HEK293 (cell line): Measurements from ENCODE around the gene CEBPG.

Source experiments
- CTCF ChIA-PET: fragments of 350-600 bp; formaldehyde crosslinking; extraction: SDS; loops from one replicate; lab custom pipeline; 2021; ENCODE audit warnings: antibody characterized with exemption; lab: Yijun Ruan, JAX
- POLR2A ChIA-PET: fragments of 300-600 bp; formaldehyde crosslinking; extraction: SDS; loops from one replicate; lab custom pipeline; 2020; ENCODE audit warnings: antibody characterized with exemption, inconsistent platforms; lab: Yijun Ruan, JAX
- H3K27ac ChIP-seq: fragments of 200-500 bp; sonication (Bioruptor generic); 2 replicates; pipeline ENCODE4 v1.5.1; 2014; ENCODE audit warnings: low read depth, low read length, control low read depth, inconsistent platforms; ENCODE audit errors: extremely low read depth
- H3K36me3 ChIP-seq, 2 experiments: fragments of 200-500 bp in 1 of 2; sonication (Bioruptor generic) in 1 of 2; 1 replicate in 1 of 2; 2 replicates in 1 of 2; pipeline ENCODE4 v1.5.1; 2014 to 2017; ENCODE audit warnings: inconsistent platforms in 2 of 2, low read length in 2 of 2; ENCODE audit not compliant: control insufficient read depth in 2 of 2, insufficient read depth in 1 of 2
- H3K4me1 ChIP-seq: fragments of 200-500 bp; sonication (Bioruptor generic); 2 replicates; pipeline ENCODE4 v1.5.1; 2014; ENCODE audit warnings: mild to moderate bottlenecking, low read length, inconsistent platforms; ENCODE audit not compliant: control insufficient read depth, insufficient read depth
- H3K4me3 ChIP-seq: 2 replicates; pipeline ENCODE4 v1.5.1; 2011; ENCODE audit warnings: low read depth, mild to moderate bottlenecking, control low read depth, low read length, moderate library complexity
- H3K9me3 ChIP-seq: fragments of 200-500 bp; sonication (Bioruptor generic); 2 replicates; pipeline ENCODE4 v1.5.1; 2014; ENCODE audit warnings: low read depth, low read length, inconsistent platforms; ENCODE audit not compliant: control insufficient read depth, insufficient read depth
- FEZF1 ChIP-seq: fragments of 450-650 bp; formaldehyde crosslinking; IDR thresholded peaks from 2 replicates; pipeline ENCODE4 v1.5.1; 2016; ENCODE audit warnings: missing biosample characterization, missing genetic modification characterization
- GLI4 ChIP-seq: fragments of 450-650 bp; formaldehyde crosslinking; IDR thresholded peaks from 2 replicates; pipeline ENCODE4 v1.5.1; 2016; ENCODE audit warnings: missing biosample characterization, missing genetic modification characterization
- IKZF3 ChIP-seq: fragments of 450-650 bp; IDR thresholded peaks from 2 replicates; pipeline ENCODE4 v1.5.0; 2018; ENCODE audit warnings: missing biosample characterization, mild to moderate bottlenecking, missing genetic modification characterization, moderate library complexity
- KLF7 ChIP-seq: fragments of 450-650 bp; formaldehyde crosslinking; IDR thresholded peaks from 2 replicates; pipeline ENCODE4 v1.5.1; 2016; ENCODE audit warnings: missing biosample characterization, missing genetic modification characterization, borderline replicate concordance
- KLF8 ChIP-seq: fragments of 450-650 bp; formaldehyde crosslinking; IDR thresholded peaks from 2 replicates; pipeline ENCODE4 v1.5.1; 2016; ENCODE audit warnings: missing biosample characterization, missing genetic modification characterization
- MEIS1 ChIP-seq: sonication (generic); formaldehyde crosslinking; IDR thresholded peaks from 2 replicates; pipeline ENCODE4 v1.8.1; 2022; ENCODE audit warnings: missing genetic modification reagents, mild to moderate bottlenecking, borderline replicate concordance
- SCRT2 ChIP-seq: fragments of 450-650 bp; formaldehyde crosslinking; IDR thresholded peaks from 2 replicates; pipeline ENCODE4 v1.5.1; 2016; ENCODE audit warnings: missing biosample characterization, missing genetic modification characterization
- SP3 ChIP-seq: fragments of 450-650 bp; formaldehyde crosslinking; IDR thresholded peaks from 2 replicates; pipeline ENCODE4 v1.5.1; 2016; ENCODE audit warnings: missing biosample characterization, missing genetic modification characterization
- WT1 ChIP-seq: fragments of 450-650 bp; formaldehyde crosslinking; IDR thresholded peaks from 2 replicates; pipeline ENCODE4 v1.5.1; 2016; ENCODE audit warnings: missing biosample characterization, missing genetic modification characterization
- YY2 ChIP-seq: fragments of 450-650 bp; formaldehyde crosslinking; IDR thresholded peaks from 2 replicates; pipeline ENCODE4 v1.5.1; 2016; ENCODE audit warnings: missing biosample characterization, missing genetic modification characterization
- ZBTB49 ChIP-seq: fragments of 450-650 bp; formaldehyde crosslinking; IDR thresholded peaks from 2 replicates; pipeline ENCODE4 v1.5.1; 2016; ENCODE audit warnings: missing biosample characterization, missing genetic modification characterization, low read depth
- ZEB2 ChIP-seq: fragments of 450-650 bp; formaldehyde crosslinking; IDR thresholded peaks from 2 replicates; pipeline ENCODE4 v1.5.1; 2016; ENCODE audit warnings: missing biosample characterization, missing genetic modification characterization
- ZNF133 ChIP-seq: fragments of 450-650 bp; formaldehyde crosslinking; IDR thresholded peaks from 2 replicates; pipeline ENCODE4 v1.5.1; 2016; ENCODE audit warnings: missing biosample characterization, missing genetic modification characterization
- ZNF155 ChIP-seq: fragments of 450-650 bp; formaldehyde crosslinking; IDR thresholded peaks from 2 replicates; pipeline ENCODE4 v1.5.1; 2016; ENCODE audit warnings: missing biosample characterization, missing genetic modification characterization
- ZNF184 ChIP-seq: fragments of 450-650 bp; IDR thresholded peaks from 2 replicates; pipeline ENCODE4 v1.5.1; 2018; ENCODE audit warnings: missing biosample characterization, mild to moderate bottlenecking, missing genetic modification characterization
- ZNF19 ChIP-seq: fragments of 450-650 bp; formaldehyde crosslinking; IDR thresholded peaks from 2 replicates; pipeline ENCODE4; 2016; ENCODE audit warnings: missing biosample characterization, missing genetic modification characterization, low read depth
- ZNF239 ChIP-seq: fragments of 450-650 bp; formaldehyde crosslinking; IDR thresholded peaks from 2 replicates; pipeline ENCODE4 v1.5.1; 2016; ENCODE audit warnings: missing biosample characterization, missing genetic modification characterization
- ZNF24 ChIP-seq: fragments of 450-650 bp; formaldehyde crosslinking; IDR thresholded peaks from 2 replicates; pipeline ENCODE4 v1.5.1; 2016; ENCODE audit warnings: missing biosample characterization, missing genetic modification characterization
- ZNF350 ChIP-seq: fragments of 450-650 bp; formaldehyde crosslinking; IDR thresholded peaks from 2 replicates; pipeline ENCODE4 v1.5.0; 2017; ENCODE audit warnings: missing biosample characterization, mild to moderate bottlenecking, missing genetic modification characterization
- ZNF366 ChIP-seq: fragments of 450-650 bp; formaldehyde crosslinking; conservative IDR thresholded peaks from 2 replicates; pipeline ENCODE4 v1.5.1; 2016; ENCODE audit warnings: missing biosample characterization, missing genetic modification characterization
- ZNF514 ChIP-seq: fragments of 450-650 bp; formaldehyde crosslinking; IDR thresholded peaks from 2 replicates; pipeline ENCODE4 v1.5.1; 2016; ENCODE audit warnings: missing biosample characterization, missing genetic modification characterization
- ZNF518A ChIP-seq: fragments of 450-650 bp; formaldehyde crosslinking; conservative IDR thresholded peaks from 2 replicates; pipeline ENCODE4 v1.5.1; 2016; ENCODE audit warnings: low read depth, missing biosample characterization, missing genetic modification characterization
- ZNF529 ChIP-seq: fragments of 450-650 bp; formaldehyde crosslinking; IDR thresholded peaks from 2 replicates; pipeline ENCODE4 v1.5.1; 2017; ENCODE audit warnings: missing genetic modification characterization, missing biosample characterization; ENCODE audit not compliant: insufficient replicate concordance
- ZNF626 ChIP-seq: fragments of 450-650 bp; sonication (Bioruptor Pico); formaldehyde crosslinking; IDR thresholded peaks from 2 replicates; pipeline ENCODE4 v1.5.1; 2018; ENCODE audit warnings: missing biosample characterization, missing genetic modification characterization, inconsistent platforms
- ZNF658 ChIP-seq: fragments of 450-650 bp; formaldehyde crosslinking; IDR thresholded peaks from 2 replicates; pipeline ENCODE4; 2016; ENCODE audit warnings: missing biosample characterization, missing genetic modification characterization
- ZNF670 ChIP-seq: fragments of 450-650 bp; formaldehyde crosslinking; IDR thresholded peaks from 2 replicates; pipeline ENCODE4 v1.5.1; 2016; ENCODE audit warnings: missing biosample characterization, missing genetic modification characterization, low read depth
- ZNF677 ChIP-seq: fragments of 450-650 bp; IDR thresholded peaks from 2 replicates; pipeline ENCODE4 v1.5.0; 2018; ENCODE audit warnings: missing biosample characterization, mild to moderate bottlenecking, missing genetic modification characterization, moderate library complexity
- ZSCAN16 ChIP-seq: fragments of 450-650 bp; formaldehyde crosslinking; IDR thresholded peaks from 2 replicates; pipeline ENCODE4 v1.5.1; 2016; ENCODE audit warnings: missing biosample characterization, missing genetic modification characterization
- ZSCAN4 ChIP-seq: fragments of 450-650 bp; formaldehyde crosslinking; IDR thresholded peaks from 2 replicates; pipeline ENCODE4 v1.5.1; 2017; ENCODE audit warnings: missing biosample characterization, missing genetic modification characterization

Gene CEBPG

GRCh38 chr19:33422369-33423180 is 49.1 kb downstream of the CEBPG start (continued):
- TF ChIP-seq ZEB2 (peak; percentile 40; the same call in 1 of the 2 replicates), WT1 (tag by site-specific recombination) (no peak), ZNF658 (peak; percentile 85), SCRT2 (tag by site-specific recombination) (no peak), ZNF184 (tag by site-specific recombination) (no peak), ZNF350 (no peak), ZNF677 (tag by site-specific recombination) (no peak), ZNF133 (tag by site-specific recombination) (peak; percentile 36; the same call in 1 of the 2 replicates), ZNF670 (tag by site-specific recombination) (0 out of 2 replicates have a peak, but pooled peaks have one; percentile 15), ZNF626 (tag by site-specific recombination) (no peak), ZNF514 (tag by site-specific recombination) (peak; percentile 8; the same call in 1 of the 2 replicates), ZBTB49 (no peak), ZSCAN16 (tag by site-specific recombination) (no peak), ZNF239 (tag by site-specific recombination) (0 out of 2 replicates have a peak, but pooled peaks have one; percentile 63), YY2 (tag by site-specific recombination) (peak; percentile 56; the same call in 1 of the 2 replicates), ZNF155 (0 out of 2 replicates have a peak, but pooled peaks have one; percentile 37), KLF8 (tag by site-specific recombination) (no peak)

- Histone ChIP-seq H3K27ac (no peak overlapping the region), H3K36me3 (no peaks in the 10 kb centered on the region; a peak in 1 of 3 replicates), H3K9me3 (no peaks in the 10 kb centered on the region), H3K4me3 (no peak overlapping the region), H3K4me1 (no peaks in the 10 kb centered on the region)
- ChIA-PET CTCF (interaction anchor here (0.6 to 2.8 kb wide), 9 partner anchors 8 to 667 kb away, joined by 3 to 17 read pairs (median 3); no protein-coding TSS in a partner anchor), POLR2A (no interaction called here)
- TF ChIP-seq ZNF529 (tag by site-specific recombination) (no peak), GLI4 (tag by site-specific recombination) (no peak), MEIS1 (no peak), ZNF24 (no peak), IKZF3 (tag by site-specific recombination) (no peak), SP3 (no peak), FEZF1 (tag by site-specific recombination) (no peak), ZSCAN4 (no peak), ZNF19 (tag by site-specific recombination) (no peak), ZNF626 (tag by site-specific recombination) (no peak), ZNF518A (tag by site-specific recombination) (no peak), ZNF366 (tag by site-specific recombination) (no peak), KLF7 (no peak)
Measured at GRCh38 chr19:33424181-33424580, 50.7 kb downstream of the CEBPG start.
